PC-3 (cell line): Measurements from ENCODE around the gene MCUB. TPM values are rescaled to one million over a fixed set of nuclear protein-coding genes. Genes with fewer than 3 reads are reported as not detected.

Source experiments
- ATAC-seq: fragments of 200-7000 bp; cut with Tn5 transposase; 2 replicates; pipeline ENCODE4 v1.9.1; 2020; ENCODE audit warnings: mild to moderate bottlenecking, moderate library complexity
- BruUV-seq: library from RNA; stranded (reverse); fragments of 400-500 nt; replicated peaks from 2 replicates; lab custom pipeline; 2021; lab: Mats Ljungman, UMichigan
- CTCF ChIA-PET: fragments of 300-600 bp; sonication (Branson Sonifier 250); formaldehyde crosslinking; loops from one replicate; lab custom pipeline; 2022; ENCODE audit warnings: antibody characterized with exemption; lab: Charles Lee
- POLR2A ChIA-PET: fragments of 300-600 bp; sonication (Branson Sonifier 250); formaldehyde crosslinking; loops from one replicate; lab custom pipeline; 2022; ENCODE audit warnings: antibody characterized with exemption; ENCODE audit not compliant: unreplicated experiment; lab: Charles Lee
- DNase-seq: peaks from one replicate; pipeline ENCODE4 v3.0.0-alpha.2; 2015
- H2AFZ ChIP-seq: fragments of 300-600 bp; sonication (generic); 2 replicates; pipeline ENCODE4 v1.6.0; 2016; ENCODE audit warnings: antibody characterized with exemption, low read length
- H3F3A ChIP-seq: fragments of 300-600 bp; sonication (generic); one replicate; pipeline ENCODE4 v1.6.0; 2017; ENCODE audit warnings: antibody characterized with exemption, low read length, control low read depth, mild to moderate bottlenecking; ENCODE audit not compliant: unreplicated experiment
- H3K27ac ChIP-seq: fragments of 300-600 bp; sonication (generic); 2 replicates; pipeline ENCODE4 v1.5.1; 2016; ENCODE audit warnings: mild to moderate bottlenecking, low read length
- H3K27me3 ChIP-seq: fragments of 300-600 bp; sonication (generic); 2 replicates; pipeline ENCODE4 v1.6.1; 2016; ENCODE audit warnings: low read length, mixed read lengths
- H3K36me3 ChIP-seq: fragments of 300-600 bp; sonication (generic); 2 replicates; pipeline ENCODE4 v1.6.1; 2016; ENCODE audit warnings: low read depth, mixed run types, low read length, mixed read lengths
- H3K4me1 ChIP-seq: fragments of 300-600 bp; sonication (generic); 2 replicates; pipeline ENCODE4 v1.5.1; 2016; ENCODE audit warnings: low read length; ENCODE audit not compliant: insufficient read depth
- H3K4me2 ChIP-seq: fragments of 300-600 bp; sonication (generic); 2 replicates; pipeline ENCODE4 v1.6.0; 2016; ENCODE audit warnings: low read length
- H3K4me3 ChIP-seq: fragments of 300-600 bp; sonication (generic); 2 replicates; pipeline ENCODE4 v1.5.1; 2016; ENCODE audit warnings: mild to moderate bottlenecking, low read length, mixed read lengths
- H3K79me2 ChIP-seq: fragments of 300-600 bp; sonication (generic); 2 replicates; pipeline ENCODE4 v1.6.1; 2017; ENCODE audit warnings: low read length, mixed read lengths
- H3K9ac ChIP-seq: fragments of 300-600 bp; sonication (generic); 2 replicates; pipeline ENCODE4 v1.6.0; 2016; ENCODE audit warnings: mild to moderate bottlenecking, low read length
- H3K9me2 ChIP-seq: fragments of 300-600 bp; sonication (generic); replicated peaks from 2 replicates; pipeline ENCODE4 v1.6.1; 2016; ENCODE audit warnings: mixed run types, low read length, mixed read lengths
- H3K9me3 ChIP-seq: fragments of 300-600 bp; sonication (generic); 2 replicates; pipeline ENCODE4 v1.6.1; 2016; ENCODE audit warnings: low read length, mixed read lengths
- H4K20me1 ChIP-seq: fragments of 300-600 bp; sonication (generic); 2 replicates; pipeline ENCODE4 v1.6.1; 2016; ENCODE audit warnings: low read length, mixed read lengths
- EZH2 ChIP-seq: fragments of 300-600 bp; sonication (generic); IDR thresholded peaks from one replicate; pipeline ENCODE4 v1.6.1; 2017; ENCODE audit warnings: antibody characterized with exemption, mild to moderate bottlenecking, low read length; ENCODE audit not compliant: unreplicated experiment
- EZH2phosphoT487 ChIP-seq: fragments of 300-600 bp; sonication (generic); IDR thresholded peaks from 2 replicates; pipeline ENCODE4 v1.6.1; 2018; ENCODE audit warnings: mild to moderate bottlenecking, antibody characterized with exemption, low read length, borderline replicate concordance
- intact Hi-C: fragments of 100-400 bp; cut with micrococcal nuclease; formaldehyde crosslinking; loops from 2 replicates; pipeline ENCODE4 v1.9.0; 2023
- total RNA-seq: library from RNA; depleted of rRNA; stranded (reverse); fragments of >200 nt; gene quantifications from 2 replicates; pipeline ENCODE4 v1.2.3, GENCODE V29; 2014
- TF ChIP-seq, protein P1 (sequence below): fragments of 300-600 bp; sonication (generic); conservative IDR thresholded peaks from 2 replicates; pipeline ENCODE4 v1.5.1; 2017; ENCODE audit warnings: antibody characterized with exemption, low read depth, mild to moderate bottlenecking, low read length

The MCUB gene
- total RNA-seq, 1 experiment from 2014 or later: 18.4 TPM

- Histone ChIP-seq H3K36me3 (no peaks in the 10 kb centered on the region), H3K27me3 (no peaks in the 10 kb centered on the region), H3K9me2 (no peaks in the 10 kb centered on the region), H3K27ac (no peak overlapping the region), H3K4me2 (no peak overlapping the region), H4K20me1 (no peaks in the 10 kb centered on the region), H3K4me1 (peaks cover 9% of the 10 kb centered on the region), H3K9me3 (no peaks in the 10 kb centered on the region), H2AFZ (no peak overlapping the region), H3F3A (no peaks in the 10 kb centered on the region), H3K79me2 (peaks cover 37% of the 10 kb centered on the region), H3K4me3 (no peak overlapping the region), H3K9ac (no peak overlapping the region)
- no peak for DNase-seq
- POLR2A ChIA-PET: interaction anchor here (0.6 kb wide), 1 partner anchor 79 kb away, joined by 5 read pairs; no protein-coding TSS in a partner anchor
- intact Hi-C loops: loop anchor here (5.0 kb wide), 1 partner anchor 123 kb away; no protein-coding TSS in a partner anchor
- BruUV-seq: no TSS peak
- CTCF ChIA-PET: interaction anchor here (0.6 to 1.2 kb wide), 2 partner anchors 105 to 272 kb away, joined by 4 to 13 read pairs; no protein-coding TSS in a partner anchor
- ATAC-seq: no peak
- no peak for TF ChIP-seq EZH2phosphoT487
- TF ChIP-seq, protein P1, sequence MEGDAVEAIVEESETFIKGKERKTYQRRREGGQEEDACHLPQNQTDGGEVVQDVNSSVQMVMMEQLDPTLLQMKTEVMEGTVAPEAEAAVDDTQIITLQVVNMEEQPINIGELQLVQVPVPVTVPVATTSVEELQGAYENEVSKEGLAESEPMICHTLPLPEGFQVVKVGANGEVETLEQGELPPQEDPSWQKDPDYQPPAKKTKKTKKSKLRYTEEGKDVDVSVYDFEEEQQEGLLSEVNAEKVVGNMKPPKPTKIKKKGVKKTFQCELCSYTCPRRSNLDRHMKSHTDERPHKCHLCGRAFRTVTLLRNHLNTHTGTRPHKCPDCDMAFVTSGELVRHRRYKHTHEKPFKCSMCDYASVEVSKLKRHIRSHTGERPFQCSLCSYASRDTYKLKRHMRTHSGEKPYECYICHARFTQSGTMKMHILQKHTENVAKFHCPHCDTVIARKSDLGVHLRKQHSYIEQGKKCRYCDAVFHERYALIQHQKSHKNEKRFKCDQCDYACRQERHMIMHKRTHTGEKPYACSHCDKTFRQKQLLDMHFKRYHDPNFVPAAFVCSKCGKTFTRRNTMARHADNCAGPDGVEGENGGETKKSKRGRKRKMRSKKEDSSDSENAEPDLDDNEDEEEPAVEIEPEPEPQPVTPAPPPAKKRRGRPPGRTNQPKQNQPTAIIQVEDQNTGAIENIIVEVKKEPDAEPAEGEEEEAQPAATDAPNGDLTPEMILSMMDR: no peak
- TF ChIP-seq EZH2: no peak
Measured at GRCh38 chr4:109699553-109700225, 139.6 kb downstream of the MCUB start.

DNA sequence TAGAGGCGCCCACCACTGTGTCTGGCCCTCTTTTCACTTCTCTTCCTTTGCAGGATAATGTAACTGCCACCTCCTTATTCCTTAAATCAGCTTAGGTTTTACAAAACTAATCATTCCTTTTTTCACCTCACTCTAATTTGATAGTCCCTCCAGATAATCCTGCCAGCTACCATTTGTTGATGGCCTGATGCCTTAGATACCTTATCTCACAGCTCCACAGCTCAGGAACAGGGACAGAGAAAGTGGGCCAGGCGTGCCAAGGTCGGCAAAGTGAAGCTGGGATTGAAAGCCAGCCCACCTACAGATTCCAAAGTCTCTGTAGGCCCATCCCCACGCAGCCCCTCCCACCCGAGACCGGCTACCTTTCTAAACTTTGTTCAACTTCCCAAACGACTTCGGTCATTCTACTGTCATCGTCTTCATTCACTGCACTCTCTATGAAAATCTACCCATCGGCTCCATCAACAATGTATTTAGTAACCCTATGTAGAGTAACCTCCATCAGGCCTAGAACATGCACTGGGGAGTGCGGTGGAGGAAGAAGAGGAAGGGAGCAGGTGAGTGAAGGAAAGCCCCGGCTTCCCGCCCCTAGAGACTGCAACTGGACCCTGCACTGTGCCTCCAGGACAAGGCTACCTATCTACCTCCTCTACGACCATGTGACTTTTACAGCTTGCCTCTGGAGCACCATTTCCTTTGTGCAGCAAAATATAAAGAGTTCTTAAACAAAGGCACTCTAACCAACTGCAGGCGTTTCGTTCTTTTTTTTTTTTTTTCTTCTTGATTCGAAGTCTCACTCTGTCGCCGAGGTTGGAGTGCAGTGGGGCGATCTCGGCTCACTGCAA lies 141.7 kb downstream of the MCUB start:
- CTCF ChIA-PET: no interaction called here
- Histone ChIP-seq H3K9ac (peak overlapping the region; percentile 76), H3K4me1 (peaks cover 9% of the 10 kb centered on the region), H3K27me3 (no peaks in the 10 kb centered on the region), H3K4me2 (peak overlapping the region; percentile 91), H3K4me3 (peak overlapping the region; percentile 96), H4K20me1 (no peaks in the 10 kb centered on the region), H3K79me2 (peaks cover 37% of the 10 kb centered on the region), H2AFZ (peak overlapping the region; percentile 99), H3F3A (no peaks in the 10 kb centered on the region), H3K9me3 (no peaks in the 10 kb centered on the region), H3K36me3 (no peaks in the 10 kb centered on the region), H3K9me2 (no peaks in the 10 kb centered on the region), H3K27ac (no peak overlapping the region)
- peak; percentile 21 for DNase-seq
- POLR2A ChIA-PET: no interaction called here
- no TSS peak for BruUV-seq
- no peak for TF ChIP-seq EZH2
- no peak for TF ChIP-seq EZH2phosphoT487
- TF ChIP-seq, protein P1: no peak
- no peak for ATAC-seq
- intact Hi-C loops: loop anchor here (2.0 to 5.0 kb wide), 4 partner anchors 17 to 277 kb away; no protein-coding TSS in a partner anchor
